Activated naive CD8-positive, alpha-beta T cell (primary cell): ENCODE measurements around the gene GKAP1.
"Not testable (repeated sequence)": the region's sequence is repeated elsewhere in the genome, so short reads cannot be mapped to it uniquely, and the experiment has no call there.

Experiments used
- H3K27ac Mint-ChIP-seq: one replicate; pipeline ENCODE4 v1.8.0; 2021; ENCODE audit warnings: mixed read lengths
- H3K27me3 Mint-ChIP-seq: one replicate; pipeline ENCODE4 v1.8.0; 2021; ENCODE audit warnings: mixed read lengths
- H3K36me3 Mint-ChIP-seq: one replicate; pipeline ENCODE4 v1.8.0; 2021; ENCODE audit warnings: mixed read lengths
- H3K4me1 Mint-ChIP-seq: one replicate; pipeline ENCODE4 v1.8.0; 2021; ENCODE audit warnings: low read depth, mixed read lengths
- H3K4me3 Mint-ChIP-seq: one replicate; pipeline ENCODE4 v1.8.0; 2021; ENCODE audit warnings: mild to moderate bottlenecking, mixed read lengths
- H3K9me3 Mint-ChIP-seq: one replicate; pipeline ENCODE4 v1.8.0; 2021; ENCODE audit warnings: low read depth, mixed read lengths

The GKAP1 gene

DNA sequence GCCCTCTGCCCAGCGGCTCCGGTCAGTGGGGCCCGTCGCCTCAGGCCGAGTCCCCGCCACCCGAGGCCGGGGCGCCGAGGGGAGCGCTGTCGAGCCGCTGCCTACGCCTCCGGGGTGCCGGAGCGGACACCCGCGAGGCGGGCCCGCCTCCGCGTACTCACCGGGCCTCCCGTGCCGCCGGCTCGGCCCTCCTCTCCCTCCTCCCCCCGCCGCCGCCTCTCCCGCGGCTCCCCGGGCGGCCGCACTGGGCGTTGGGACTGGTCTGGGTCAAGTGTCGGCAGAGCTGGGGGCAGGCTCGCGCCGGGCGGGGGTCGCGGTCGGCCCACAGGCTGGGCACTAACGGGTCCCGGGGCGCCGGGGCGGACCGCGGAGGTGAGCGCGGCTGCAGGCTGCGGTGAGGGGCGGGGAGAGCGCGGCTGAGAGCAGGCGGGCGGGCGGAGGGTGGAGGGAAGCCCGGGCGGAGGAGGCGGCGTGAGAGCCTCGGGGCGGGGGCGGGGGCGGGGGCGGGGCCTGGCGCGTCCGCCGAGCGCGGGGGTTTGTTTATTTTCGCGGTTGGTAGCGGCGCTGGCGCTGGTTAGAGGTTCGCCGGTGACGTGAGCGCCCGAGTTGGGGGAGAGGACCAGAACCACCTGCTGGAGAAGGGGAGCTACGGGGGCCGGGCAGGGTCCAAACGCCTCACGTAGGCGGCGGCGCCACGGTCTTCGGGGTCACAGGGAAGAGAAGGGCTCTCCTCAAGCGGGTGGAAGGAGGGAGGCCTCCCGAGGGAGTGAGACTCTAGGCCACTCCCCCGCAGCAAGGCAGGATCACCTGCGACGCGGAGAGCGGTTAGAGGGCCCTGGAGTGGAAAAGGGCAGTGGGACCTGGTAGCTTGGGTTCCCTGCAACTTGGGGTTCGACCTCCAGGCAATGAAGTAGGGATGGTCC, at the start of gene GKAP1:
Gene GKAP1 (minus strand): TSS at position 414 of the 923 bp plus-strand sequence. CDS start 11,252 bp downstream, outside the sequence.
- not testable (repeated sequence) for H3K9me3 Mint-ChIP-seq, H3K36me3 Mint-ChIP-seq, H3K27me3 Mint-ChIP-seq
- H3K27ac Mint-ChIP-seq, result peak within 1 kb of the TSS; percentile 64
- peaks cover 14% of the 10 kb centered on the region for H3K4me1 Mint-ChIP-seq
- H3K4me3 Mint-ChIP-seq, result peak within 1 kb of the TSS; percentile 86

- not testable (repeated sequence) for H3K9me3 Mint-ChIP-seq, H3K27me3 Mint-ChIP-seq, H3K4me3 Mint-ChIP-seq, H3K27ac Mint-ChIP-seq, H3K4me1 Mint-ChIP-seq
- peaks cover 17% of the 10 kb centered on the region for H3K36me3 Mint-ChIP-seq
These were observed 32.3 kb upstream of the GKAP1 start for GRCh38 chr9:83849895-83850294.

- H3K27ac Mint-ChIP-seq, H3K27me3 Mint-ChIP-seq, H3K4me1 Mint-ChIP-seq, H3K9me3 Mint-ChIP-seq, H3K4me3 Mint-ChIP-seq, H3K36me3 Mint-ChIP-seq: not testable (repeated sequence)
These were observed 19.6 kb upstream of the GKAP1 start for GRCh38 chr9:83837070-83837643.

- H3K27ac Mint-ChIP-seq, H3K9me3 Mint-ChIP-seq, H3K4me1 Mint-ChIP-seq, H3K27me3 Mint-ChIP-seq, H3K4me3 Mint-ChIP-seq, H3K36me3 Mint-ChIP-seq: not testable (repeated sequence)
These were observed 13.0 kb upstream of the GKAP1 start for GRCh38 chr9:83830426-83831071.

GRCh38 chr9:83824986-83825623, 7.5 kb upstream of the GKAP1 start:
- not testable (repeated sequence) for H3K4me3 Mint-ChIP-seq, H3K27me3 Mint-ChIP-seq

GRCh38 chr9:83817011-83817355, 586 bp downstream of the GKAP1 start:
- not testable (repeated sequence) for H3K9me3 Mint-ChIP-seq, H3K27me3 Mint-ChIP-seq, H3K36me3 Mint-ChIP-seq
- peak overlapping the region; percentile 86 for H3K4me3 Mint-ChIP-seq
- H3K27ac Mint-ChIP-seq, result peak overlapping the region; percentile 64
- peaks cover 14% of the 10 kb centered on the region for H3K4me1 Mint-ChIP-seq

More at GRCh38 chr9:83824986-83825623, 7.5 kb upstream of the GKAP1 start:
- H3K27ac Mint-ChIP-seq, H3K36me3 Mint-ChIP-seq, H3K4me1 Mint-ChIP-seq, H3K9me3 Mint-ChIP-seq: not testable (repeated sequence)

- H3K36me3 Mint-ChIP-seq, H3K4me3 Mint-ChIP-seq, H3K27ac Mint-ChIP-seq, H3K9me3 Mint-ChIP-seq, H3K27me3 Mint-ChIP-seq: not testable (repeated sequence)
- peaks cover 16% of the 10 kb centered on the region for H3K4me1 Mint-ChIP-seq
These were observed 2.4 kb downstream of the GKAP1 start for GRCh38 chr9:83815120-83815519.

DNA sequence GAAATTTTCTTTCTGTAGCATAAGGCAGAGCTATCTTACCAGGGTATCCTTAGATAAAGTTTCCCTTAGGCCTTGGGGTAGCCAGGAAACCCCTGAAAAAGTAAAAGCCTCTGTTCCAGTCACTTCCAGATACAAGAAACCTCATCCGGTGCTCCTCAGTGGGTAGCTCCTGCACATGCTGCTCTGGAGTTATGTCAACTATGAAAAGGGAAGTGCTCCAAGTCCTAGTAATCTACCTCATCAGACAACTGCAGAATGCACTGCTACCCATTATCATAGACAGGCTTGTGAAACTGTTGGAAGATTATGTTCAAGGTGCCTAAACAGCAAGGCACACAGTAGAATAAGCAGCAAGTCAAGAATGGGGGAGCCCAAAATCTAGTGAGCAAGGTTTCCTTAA, 8.4 kb downstream of the GKAP1 start:
- not testable (repeated sequence) for H3K27ac Mint-ChIP-seq, H3K27me3 Mint-ChIP-seq, H3K4me1 Mint-ChIP-seq, H3K4me3 Mint-ChIP-seq, H3K36me3 Mint-ChIP-seq, H3K9me3 Mint-ChIP-seq

DNA sequence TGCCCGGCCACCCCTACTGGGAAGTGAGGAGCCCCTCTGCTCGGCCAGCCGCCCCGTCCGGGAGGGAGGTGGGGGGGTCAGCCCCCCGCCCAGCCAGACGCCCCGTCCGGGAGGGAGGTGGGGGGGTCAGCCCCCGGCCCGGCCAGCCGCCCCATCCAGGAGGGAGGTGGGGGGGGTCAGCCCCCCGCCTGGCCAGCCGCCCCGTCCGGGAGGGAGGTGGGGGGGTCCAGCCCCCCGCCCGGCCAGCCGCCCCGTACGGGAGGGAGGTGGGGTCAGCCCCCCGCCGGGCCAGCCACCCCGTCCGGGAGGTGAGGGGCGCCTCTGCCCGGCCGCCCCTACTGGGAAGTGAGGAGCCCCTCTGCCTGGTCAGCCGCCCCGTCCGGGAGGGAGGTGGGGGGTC, 13.1 kb downstream of the GKAP1 start:
- not testable (repeated sequence) for H3K27me3 Mint-ChIP-seq, H3K4me3 Mint-ChIP-seq, H3K27ac Mint-ChIP-seq, H3K36me3 Mint-ChIP-seq, H3K4me1 Mint-ChIP-seq, H3K9me3 Mint-ChIP-seq

DNA sequence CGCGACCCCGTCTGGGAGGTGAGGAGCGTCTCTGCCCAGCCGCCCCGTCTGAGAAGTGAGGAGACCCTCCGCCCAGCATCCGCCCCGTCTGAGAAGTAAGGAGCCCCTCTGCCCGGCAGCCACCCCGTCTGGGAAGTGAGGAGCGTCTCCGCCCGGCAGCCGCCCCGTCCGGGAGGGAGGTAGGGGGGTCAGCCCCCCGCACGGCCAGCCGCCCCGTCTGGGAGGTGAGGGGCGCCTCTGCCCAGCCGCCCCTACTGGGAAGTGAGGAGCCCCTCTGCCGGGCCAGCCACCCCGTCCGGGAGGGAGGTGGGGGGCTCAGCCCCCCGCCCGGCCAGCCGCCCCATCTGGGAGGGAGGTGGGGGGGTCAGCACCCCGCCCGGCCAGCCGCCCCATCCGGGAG, 13.6 kb downstream of the GKAP1 start:
- not testable (repeated sequence) for H3K4me1 Mint-ChIP-seq

DNA sequence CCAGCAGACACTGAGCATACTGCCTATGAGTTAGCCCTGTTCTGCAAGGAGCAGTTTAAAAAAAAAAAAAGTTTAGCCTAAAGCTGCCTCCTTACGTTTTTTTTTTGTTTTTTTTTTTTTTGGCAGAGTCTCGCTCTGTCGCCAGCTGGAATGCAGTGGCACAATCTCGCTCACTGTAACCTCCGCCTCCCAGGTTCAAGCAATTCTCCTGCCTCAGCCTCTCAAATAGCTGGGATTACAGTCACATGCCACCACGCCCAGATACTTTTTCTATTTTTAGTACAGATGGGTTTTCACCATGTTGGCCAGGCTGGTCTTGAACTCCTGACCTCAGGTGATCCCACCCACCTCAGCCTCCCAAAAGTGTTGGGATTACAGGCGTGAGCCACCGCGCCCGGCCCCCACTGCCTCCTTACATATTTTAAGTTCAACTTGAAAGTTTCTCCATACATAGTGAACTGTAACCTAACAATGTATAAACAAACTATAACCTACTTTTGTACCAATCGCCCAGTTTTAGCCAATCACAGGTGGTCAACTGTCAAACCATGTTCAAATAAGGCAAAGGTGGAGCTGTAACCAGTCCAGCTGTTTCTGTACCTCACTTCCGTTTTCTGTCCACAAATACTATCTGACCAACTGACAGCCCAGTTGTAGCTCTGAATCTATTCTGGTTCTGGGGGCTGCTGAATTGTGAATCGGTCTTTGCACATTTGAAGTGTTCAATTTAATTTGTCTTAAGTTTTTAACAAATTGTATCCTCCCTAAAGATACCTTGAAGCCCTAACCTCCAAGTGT, 17.1 kb downstream of the GKAP1 start:
- Mint-ChIP-seq H3K4me1 (no peaks in the 10 kb centered on the region), H3K27ac (no peak overlapping the region), H3K9me3 (no peaks in the 10 kb centered on the region), H3K27me3 (no peaks in the 10 kb centered on the region), H3K4me3 (no peak overlapping the region), H3K36me3 (peaks cover 11% of the 10 kb centered on the region)

More for the DNA sequence above, 13.6 kb downstream of the GKAP1 start:
- H3K36me3 Mint-ChIP-seq, result peaks cover 10% of the 10 kb centered on the region
- not testable (repeated sequence) for H3K27me3 Mint-ChIP-seq, H3K27ac Mint-ChIP-seq, H3K4me3 Mint-ChIP-seq, H3K9me3 Mint-ChIP-seq

GRCh38 chr9:83794051-83794450, 23.5 kb downstream of the GKAP1 start:
- Mint-ChIP-seq H3K36me3 (peaks cover 12% of the 10 kb centered on the region), H3K27ac (no peak overlapping the region), H3K27me3 (no peaks in the 10 kb centered on the region), H3K9me3 (no peaks in the 10 kb centered on the region), H3K4me1 (no peaks in the 10 kb centered on the region), H3K4me3 (no peak overlapping the region)

DNA sequence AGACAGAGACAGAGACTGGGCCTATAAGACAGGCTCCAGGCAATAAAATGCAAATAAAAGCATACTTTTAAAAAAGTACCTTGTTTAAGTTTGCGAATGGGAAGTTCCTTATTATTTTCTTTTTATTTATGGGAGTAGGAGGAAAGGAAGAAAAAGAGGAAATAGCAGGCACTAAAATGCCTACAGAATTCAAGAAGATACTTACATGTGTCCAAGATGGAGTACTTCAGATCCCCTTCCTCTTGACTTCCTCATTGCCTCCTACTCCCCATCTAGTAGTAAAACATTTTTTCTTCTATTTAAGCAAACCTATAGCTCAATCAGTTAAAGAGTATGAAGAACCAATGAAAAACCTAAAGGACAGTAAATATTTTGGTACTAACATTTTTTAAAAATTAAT, 24.8 kb downstream of the GKAP1 start:
- no peak overlapping the region for H3K27ac Mint-ChIP-seq
- no peaks in the 10 kb centered on the region for H3K9me3 Mint-ChIP-seq
- H3K36me3 Mint-ChIP-seq, result peaks cover 10% of the 10 kb centered on the region
- no peaks in the 10 kb centered on the region for H3K4me1 Mint-ChIP-seq
- H3K4me3 Mint-ChIP-seq, result no peak overlapping the region
- no peaks in the 10 kb centered on the region for H3K27me3 Mint-ChIP-seq

GRCh38 chr9:83778164-83778563, 39.4 kb downstream of the GKAP1 start:
- H3K27me3 Mint-ChIP-seq, result no peaks in the 10 kb centered on the region
- H3K27ac Mint-ChIP-seq, result no peak overlapping the region
- no peak overlapping the region for H3K4me3 Mint-ChIP-seq
- no peaks in the 10 kb centered on the region for H3K4me1 Mint-ChIP-seq
- H3K9me3 Mint-ChIP-seq, result no peaks in the 10 kb centered on the region
- peaks cover 12% of the 10 kb centered on the region for H3K36me3 Mint-ChIP-seq
